GM18517 (cell line): ENCODE results near the gene PARP8.
A peak's percentile ranks its signal among the peaks of the same experiment; 100 is the strongest.
"Not testable (repeated sequence)": the region's sequence is repeated elsewhere in the genome, so short reads cannot be mapped to it uniquely, and the experiment has no call there.

Experiments
- ATAC-seq: cut with Tn5 transposase; IDR thresholded peaks from one replicate; pipeline ENCODE4 v1.9.1; 2021; ENCODE audit warnings: mild to moderate bottlenecking, moderate library complexity; ENCODE audit not compliant: unreplicated experiment

PARP8 gene

GRCh38 chr5:50666261-50667022 lies at the start of gene PARP8:
TSS of gene PARP8 (plus strand) at chr5:50666637. CDS start at chr5:50667096, 459 bp downstream.
- peak; percentile 46 for ATAC-seq

GRCh38 chr5:50623666-50624065 lies 42.8 kb upstream of the PARP8 start:
- no peak for ATAC-seq

- ATAC-seq, result not testable (repeated sequence)
Observed at GRCh38 chr5:50634866-50635265, 31.6 kb upstream of the PARP8 start.

- ATAC-seq, result not testable (repeated sequence)
Observed at GRCh38 chr5:50637576-50637975, 28.9 kb upstream of the PARP8 start.

- no peak for ATAC-seq
Observed at GRCh38 chr5:50646591-50646990, 19.8 kb upstream of the PARP8 start.

GRCh38 chr5:50647726-50648125 lies 18.7 kb upstream of the PARP8 start:
- no peak for ATAC-seq

- peak; percentile 91 for ATAC-seq
Observed at GRCh38 chr5:50653946-50654345, 12.5 kb upstream of the PARP8 start.

GRCh38 chr5:50655067-50655809 lies 11.2 kb upstream of the PARP8 start:
- ATAC-seq, result no peak

- no peak for ATAC-seq
Observed at GRCh38 chr5:50655810-50656205, 10.6 kb upstream of the PARP8 start.

GRCh38 chr5:50657044-50657443 lies 9.4 kb upstream of the PARP8 start:
- no peak for ATAC-seq

- ATAC-seq, result no peak
Observed at GRCh38 chr5:50658246-50658645, 8.2 kb upstream of the PARP8 start.

- ATAC-seq, result no peak
Observed at GRCh38 chr5:50663636-50664035, 2.8 kb upstream of the PARP8 start.

GRCh38 chr5:50665091-50665490 lies 1.3 kb upstream of the PARP8 start:
- no peak for ATAC-seq

GRCh38 chr5:50665761-50666202 lies 655 bp upstream of the PARP8 start:
- ATAC-seq, result not testable (repeated sequence)

GRCh38 chr5:50667023-50667652 lies 701 bp downstream of the PARP8 start:
- ATAC-seq, result peak; percentile 45

GRCh38 chr5:50667653-50668595 lies 1.5 kb downstream of the PARP8 start:
- ATAC-seq, result peak; percentile 87

- not testable (repeated sequence) for ATAC-seq
Observed at GRCh38 chr5:50668636-50669035, 2.2 kb downstream of the PARP8 start.

GRCh38 chr5:50672663-50673062 lies 6.2 kb downstream of the PARP8 start:
- ATAC-seq, result no peak

GRCh38 chr5:50673444-50673843 lies 7.0 kb downstream of the PARP8 start:
- ATAC-seq, result not testable (repeated sequence)

- no peak for ATAC-seq
Observed at GRCh38 chr5:50675385-50675784, 8.9 kb downstream of the PARP8 start.
